Measurements from ENCODE around the gene EML4. TPM values are rescaled to one million over a fixed set of nuclear protein-coding genes. Genes with fewer than 3 reads are reported as not detected.

The EML4 gene
- total and polyA plus RNA-seq, 9 of the 15 experiments (the other 6 are each of a cell fraction or from before 2014, with no cell fraction given): 14.7 to 48.3 (median 36.5) TPM

- Histone ChIP-seq H3K4me1 (replicated peaks in 1 of 2; ENCODE audit: control insufficient read depth in 2 of 2, insufficient read depth in 2 of 2, low read length in 2 of 2) (peaks cover 13 to 37% of the 10 kb centered on the region in 2 experiments; a peak in 4 of 5 replicates), H3K27me3 (ENCODE audit: control insufficient read depth in 2 of 2, insufficient read depth in 2 of 2, low read length in 2 of 2) (no peaks in the 10 kb centered on the region; a peak in 1 of 5 replicates), H3K36me3 (ENCODE audit: control insufficient read depth, insufficient read depth, low read length) (peaks cover 17% of the 10 kb centered on the region), H3K9me3 (replicated peaks; ENCODE audit: control insufficient read depth, insufficient read depth, low read depth, low read length) (no peaks in the 10 kb centered on the region), H3K27ac (ENCODE audit: extremely low read depth, low read depth, low read length) (peak overlapping the region; percentile 97), H3K4me2 (ENCODE audit: insufficient read depth, low read length) (peak overlapping the region; percentile 97), H3K9ac (ENCODE audit: insufficient read depth in 1 of 2, low read depth in 2 of 2, low read length in 2 of 2) (peak overlapping the region; percentile 56 to 96; a peak in 3 of 4 replicates), H4K20me1 (replicated peaks; ENCODE audit: control insufficient read depth, insufficient read depth, low read length) (peaks cover 19% of the 10 kb centered on the region), H3K9me1 (ENCODE audit: control insufficient read depth, insufficient read depth, low read length) (peaks cover 3% of the 10 kb centered on the region), H3K4me3 (peak overlapping the region; percentile 99), H2AFZ (ENCODE audit: low read depth, low read length) (no peak overlapping the region; the same call in 1 of the 2 replicates), H3K79me2 (ENCODE audit: control insufficient read depth, insufficient read depth, low read length) (peaks cover 66% of the 10 kb centered on the region)
- WGBS (ENCODE audit: insufficient coverage, low coverage, missing lambda C conversion rate): under 1% methylated on average over 6 of the region's 6 CpGs
- in situ Hi-C loops (cut with MboI): no loop called here
- POLR2A ChIA-PET: interaction anchor here (0.6 to 1.5 kb wide), 2 partner anchors 14 to 196 kb away, joined by 3 to 9 read pairs; no protein-coding TSS in a partner anchor
- ATAC-seq (peak; percentile 23; the same call in 2 of the 3 replicates), FAIRE-seq (no peak), DNase-seq (ENCODE audit: extremely low read depth in 1 of 4, low spot score in 3 of 4) (no peak)
- CTCF ChIA-PET (ENCODE audit: low intra/inter-chr PET ratio): interaction anchor here (0.6 kb wide), 1 partner anchor 262 kb away, joined by 3 read pairs; no protein-coding TSS in a partner anchor
- no TSS peak for BruUV-seq (replicated peaks)
- intact Hi-C loops (cut with micrococcal nuclease): no loop called here
- TF ChIP-seq TRIM24 (IDR thresholded peaks at IDR 0.05) (0 out of 4 replicates have a peak, but pooled peaks of 1 of the 2 experiments have one; percentile 12), NR2F6 (CRISPR knock-in tag; IDR thresholded peaks at IDR 0.05) (no peak), FUS (optimal IDR thresholded peaks at IDR 0.05; ENCODE audit: low read depth, low read length) (no peak), YBX1 (IDR thresholded peaks at IDR 0.05) (no peak), OTX1 (CRISPR knock-in tag; IDR thresholded peaks at IDR 0.05) (peak; percentile 54; the same call in 1 of the 2 replicates), SRF (CRISPR knock-in tag; IDR thresholded peaks at IDR 0.05) (no peak), BRD9 (IDR thresholded peaks at IDR 0.05; ENCODE audit: low read depth, partially characterized antibody) (no peak), ATF3 (IDR thresholded peaks at IDR 0.05) (peak; percentile 88), ATF3 (CRISPR knock-in tag; conservative IDR thresholded peaks at IDR 0.05) (no peak), BACH1 (tag; IDR thresholded peaks at IDR 0.05) (peak; percentile 36; the same call in 1 of the 2 replicates), YY1 (IDR thresholded peaks at IDR 0.05; ENCODE audit: borderline replicate concordance in 1 of 3, control insufficient read depth in 1 of 3, extremely low read depth in 1 of 3, insufficient read depth in 3 of 3, insufficient read length in 1 of 3, insufficient replicate concordance in 2 of 3, low read depth in 1 of 3, low read length in 2 of 3) (no peak), ZFP36 (IDR thresholded peaks at IDR 0.05; ENCODE audit: low read depth, low read length, partially characterized antibody) (no peak), ZNF121 (CRISPR knock-in tag; conservative IDR thresholded peaks at IDR 0.05) (0 out of 2 replicates have a peak, but pooled peaks have one; percentile 19), CEBPG (CRISPR knock-in tag; IDR thresholded peaks at IDR 0.05) (peak; percentile 77), CEBPG (tag; conservative IDR thresholded peaks at IDR 0.05 in 1 of 2, IDR thresholded peaks at IDR 0.05 in 1 of 2) (peak; percentile 65 to 87), ZNF184 (CRISPR knock-in tag; IDR thresholded peaks at IDR 0.05) (no peak), GABPB1 (CRISPR knock-in tag; IDR thresholded peaks at IDR 0.05) (peak; percentile 48; the same call in 1 of the 2 replicates), POLR2H (tag; IDR thresholded peaks at IDR 0.05; ENCODE audit: low read depth) (peak; percentile 72), POLR2G (IDR thresholded peaks at IDR 0.05; ENCODE audit: low read depth, low read length) (0 out of 2 replicates have a peak, but pooled peaks have one; percentile 19), CHD2 (IDR thresholded peaks at IDR 0.05; ENCODE audit: low read depth, low read length) (no peak)
Observed at GRCh38 chr2:42359304-42359964, 190.3 kb downstream of the EML4 start.
